ENCODE data around the gene ZDHHC11B.
"Not testable (repeated sequence)": the region's sequence is repeated elsewhere in the genome, so short reads cannot be mapped to it uniquely, and the experiment has no call there.

GRCh38 chr5:686172-686523 lies 98.4 kb downstream of the ZDHHC11B start:
- TF ChIP-seq GABPA (IDR thresholded peaks at IDR 0.05; ENCODE audit: low read depth); CTCF (IDR thresholded peaks at IDR 0.05; ENCODE audit: insufficient read depth, low read length); SPI1 (IDR thresholded peaks at IDR 0.05; ENCODE audit: borderline replicate concordance, low read depth): not testable (repeated sequence)
